H9 (cell line): Measurements from ENCODE around the gene PARVB. TPM values are rescaled to one million over a fixed set of nuclear protein-coding genes. Genes with fewer than 3 reads are reported as not detected.

ENCODE experiments used
- DNase-seq: peaks from one replicate; pipeline ENCODE4 v3.0.0-alpha.2; 2017
- H2AFZ ChIP-seq: one replicate; pipeline ENCODE4 v1.6.1; 2013; ENCODE audit warnings: mild to moderate bottlenecking, low read length, control low read depth, moderate library complexity
- H2AK5ac ChIP-seq: 2 replicates; pipeline ENCODE4 v1.6.1; 2013; ENCODE audit warnings: low read length, control low read depth, mixed read lengths; ENCODE audit not compliant: insufficient read length
- H2BK120ac ChIP-seq: one replicate; pipeline ENCODE4 v1.6.1; 2013; ENCODE audit warnings: low read depth, mild to moderate bottlenecking, low read length, control low read depth, inconsistent platforms; ENCODE audit not compliant: poor library complexity, severe bottlenecking
- H2BK12ac ChIP-seq: 2 replicates; pipeline ENCODE4 v1.6.1; 2013; ENCODE audit warnings: low read length, control low read depth, mixed read lengths, low read depth; ENCODE audit not compliant: insufficient read length
- H2BK15ac ChIP-seq: 2 replicates; pipeline ENCODE4 v1.6.1; 2013; ENCODE audit warnings: low read depth, low read length, control low read depth
- H2BK20ac ChIP-seq: one replicate; pipeline ENCODE4 v1.6.1; 2013; ENCODE audit warnings: low read depth, mild to moderate bottlenecking, low read length, control low read depth, inconsistent platforms; ENCODE audit not compliant: poor library complexity, severe bottlenecking
- H2BK5ac ChIP-seq: 2 replicates; pipeline ENCODE4 v1.6.1; 2013; ENCODE audit warnings: low read length, control low read depth, mixed read lengths; ENCODE audit not compliant: insufficient read length
- H3K14ac ChIP-seq: 2 replicates; pipeline ENCODE4 v1.6.1; 2013; ENCODE audit warnings: low read length, control low read depth; ENCODE audit not compliant: insufficient read depth
- H3K18ac ChIP-seq: 2 replicates; pipeline ENCODE4 v1.6.1; 2013; ENCODE audit warnings: low read depth, mild to moderate bottlenecking, mixed read lengths, low read length, control low read depth; ENCODE audit not compliant: insufficient read length
- H3K23ac ChIP-seq: 2 replicates; pipeline ENCODE4 v1.6.1; 2013; ENCODE audit warnings: low read length, control low read depth, mixed read lengths, low read depth; ENCODE audit not compliant: insufficient read length
- H3K23me2 ChIP-seq: 2 replicates; pipeline ENCODE4 v1.6.1; 2013; ENCODE audit warnings: low read depth, mild to moderate bottlenecking, mixed read lengths, low read length, control low read depth; ENCODE audit not compliant: insufficient read length, poor library complexity, severe bottlenecking
- H3K27ac ChIP-seq: 2 replicates; pipeline ENCODE4 v1.5.1; 2013; ENCODE audit warnings: low read length, control low read depth, mixed read lengths, low read depth; ENCODE audit not compliant: insufficient read length
- H3K27me3 ChIP-seq: 2 replicates; pipeline ENCODE4 v1.6.1; 2013; ENCODE audit warnings: low read length, control low read depth, inconsistent platforms; ENCODE audit not compliant: insufficient read depth
- H3K4ac ChIP-seq: 2 replicates; pipeline ENCODE4 v1.6.1; 2013; ENCODE audit warnings: low read depth, mild to moderate bottlenecking, control low read depth, inconsistent platforms, low read length, moderate library complexity
- H3K4me1 ChIP-seq: 2 replicates; pipeline ENCODE4 v1.6.1; 2013; ENCODE audit warnings: low read length, control low read depth, inconsistent platforms; ENCODE audit not compliant: insufficient read depth
- H3K4me2 ChIP-seq: 2 replicates; pipeline ENCODE4 v1.6.1; 2013; ENCODE audit warnings: low read length, control low read depth, mixed read lengths; ENCODE audit not compliant: insufficient read length, insufficient read depth
- H3K56ac ChIP-seq: 2 replicates; pipeline ENCODE4 v1.6.1; 2013; ENCODE audit warnings: low read depth, mild to moderate bottlenecking, mixed read lengths, low read length, control low read depth; ENCODE audit not compliant: insufficient read length
- H3K79me1 ChIP-seq: 2 replicates; pipeline ENCODE4 v1.6.1; 2013; ENCODE audit warnings: low read depth, mild to moderate bottlenecking, moderate library complexity, low read length, control low read depth, inconsistent platforms; ENCODE audit not compliant: insufficient read depth, poor library complexity, severe bottlenecking
- H3K79me2 ChIP-seq: 2 replicates; pipeline ENCODE4 v1.6.1; 2013; ENCODE audit warnings: low read length, control low read depth, inconsistent platforms; ENCODE audit not compliant: insufficient read depth
- H3K9ac ChIP-seq: 2 replicates; pipeline ENCODE4 v1.6.1; 2013; ENCODE audit warnings: low read length, control low read depth, mixed read lengths; ENCODE audit not compliant: insufficient read length; ENCODE audit errors: extremely low read depth
- H3K9me3 ChIP-seq: one replicate; pipeline ENCODE4 v1.6.1; 2013; ENCODE audit warnings: low read depth, low read length, inconsistent platforms; ENCODE audit not compliant: control insufficient read depth
- H3T11ph ChIP-seq: one replicate; pipeline ENCODE4 v1.6.1; 2013; ENCODE audit warnings: mild to moderate bottlenecking, low read length, control low read depth, inconsistent platforms
- H4K20me1 ChIP-seq: one replicate; pipeline ENCODE4 v1.6.1; 2013; ENCODE audit not compliant: control insufficient read depth, insufficient read length, insufficient read depth
- H4K5ac ChIP-seq: 2 replicates; pipeline ENCODE4 v1.6.1; 2013; ENCODE audit warnings: low read depth, mild to moderate bottlenecking, mixed read lengths, low read length, control low read depth; ENCODE audit not compliant: insufficient read length
- H4K8ac ChIP-seq: replicated peaks from 2 replicates; pipeline ENCODE4 v1.6.1; 2013; ENCODE audit warnings: low read length, control low read depth, mixed read lengths, low read depth; ENCODE audit not compliant: insufficient read length
- H4K91ac ChIP-seq: 2 replicates; pipeline ENCODE4 v1.6.1; 2013; ENCODE audit warnings: low read depth, mild to moderate bottlenecking, moderate library complexity, mixed read lengths, low read length, control low read depth; ENCODE audit not compliant: insufficient read length
- H3K27ac Mint-ChIP-seq, 3 experiments: 2 replicates in 2 of 3; 3 replicates in 1 of 3; pipeline ENCODE4 v1.8.0; 2020 to 2021; ENCODE audit warnings: mixed read lengths in 3 of 3, mild to moderate bottlenecking in 1 of 3, moderate library complexity in 1 of 3
- H3K27me3 Mint-ChIP-seq: 2 replicates; pipeline ENCODE4 v1.8.0; 2021; ENCODE audit warnings: low read depth, mild to moderate bottlenecking, moderate library complexity, mixed read lengths
- H3K36me3 Mint-ChIP-seq, 3 experiments: 2 replicates in 2 of 3; 3 replicates in 1 of 3; pipeline ENCODE4 v1.8.0; 2020 to 2021; ENCODE audit warnings: low read depth in 3 of 3, mixed read lengths in 3 of 3; ENCODE audit not compliant: insufficient read depth in 1 of 3
- H3K4me1 Mint-ChIP-seq, 2 experiments: 2 replicates each; pipeline ENCODE4 v1.8.0; 2020; ENCODE audit warnings: mixed read lengths in 2 of 2
- H3K4me3 Mint-ChIP-seq, 2 experiments: 2 replicates in 1 of 2; 3 replicates in 1 of 2; pipeline ENCODE4 v1.8.0; 2020 to 2021; ENCODE audit warnings: mild to moderate bottlenecking in 2 of 2, mixed read lengths in 2 of 2, moderate library complexity in 1 of 2
- H3K9me3 Mint-ChIP-seq, 2 experiments: 2 replicates in 1 of 2; 3 replicates in 1 of 2; pipeline ENCODE4 v1.8.0; 2020; ENCODE audit warnings: mild to moderate bottlenecking in 2 of 2, mixed read lengths in 2 of 2, moderate library complexity in 1 of 2
- WGBS: extraction: QIAGEN DNeasy Blood & Tissue Kit; methylation state at CpG from one replicate; pipeline ENCODE4 v1.1.7; 2013; ENCODE audit warnings: missing lambda C conversion rate, low lambda C conversion rate, mixed read lengths; ENCODE audit not compliant: insufficient read length; ENCODE audit errors: extremely low coverage; 5-methylcytosine and 5-hydroxymethylcytosine counted together
- total RNA-seq: library from RNA; stranded (reverse); gene quantifications from 2 replicates; pipeline ENCODE4 v1.2.1, GENCODE V29; 2021
- TF ChIP-seq, protein P1 (sequence below): fragments of 200-600 bp; sonication (generic); conservative IDR thresholded peaks from 3 replicates; pipeline ENCODE4 v1.8.0; 2021; ENCODE audit warnings: antibody characterized with exemption, mild to moderate bottlenecking

The PARVB gene
- total RNA-seq, 1 experiment from 2014 or later, result 15.6 TPM

DNA sequence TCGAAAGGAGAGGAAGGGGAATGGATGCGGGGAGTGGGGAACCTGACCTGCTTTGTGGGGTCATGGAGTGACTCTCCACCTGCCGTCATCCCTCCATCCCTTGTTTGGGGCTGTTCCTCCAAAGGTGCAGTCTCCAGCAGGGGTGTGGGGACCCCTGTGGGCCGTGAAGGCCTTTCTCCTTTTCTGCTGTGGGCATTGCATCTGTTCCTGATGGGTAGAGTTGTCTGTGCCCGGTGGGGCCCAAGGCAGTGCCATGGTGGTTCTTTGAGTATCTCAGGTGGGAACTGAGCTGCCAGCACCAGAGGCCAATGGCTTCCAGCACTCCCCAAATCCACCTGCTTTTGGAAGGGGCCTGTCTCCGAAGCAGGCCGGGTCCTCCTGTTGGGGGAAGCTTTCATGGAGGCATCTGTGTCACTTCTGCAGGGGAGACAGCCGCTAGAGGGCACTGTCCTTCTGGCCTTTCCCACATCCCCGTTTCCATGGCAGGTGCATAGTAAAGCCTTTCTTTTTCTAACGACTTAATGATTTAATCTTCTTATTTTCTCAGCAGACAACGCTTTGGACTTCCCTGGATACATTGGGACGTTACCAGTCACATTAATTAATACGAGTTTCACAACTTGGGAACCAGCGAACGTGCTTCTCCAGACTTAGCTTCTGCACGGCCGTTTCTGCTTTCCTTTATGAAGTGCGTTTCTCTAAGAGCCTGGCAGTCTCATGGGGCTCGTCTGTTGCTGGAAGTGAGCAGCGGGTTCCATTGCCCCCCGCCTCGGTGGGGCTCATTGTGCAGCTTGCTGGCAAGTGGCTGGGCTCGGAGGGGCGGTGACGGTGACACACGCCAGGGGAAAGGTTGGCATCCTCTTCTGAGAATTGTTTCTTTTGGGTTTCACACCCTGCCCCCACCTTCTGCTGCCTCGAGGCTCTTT lies 57.1 kb downstream of the PARVB start:
- Histone ChIP-seq H2BK12ac (no peak overlapping the region), H2AK5ac (no peak overlapping the region), H4K8ac (no peak overlapping the region), H3K23ac (no peak overlapping the region), H2BK20ac (no peak overlapping the region), H3K4ac (no peak overlapping the region), H3K79me2 (no peaks in the 10 kb centered on the region), H3K4me1 (no peaks in the 10 kb centered on the region; the same call in 1 of the 2 replicates), H3K27me3 (no peaks in the 10 kb centered on the region), H3K9me3 (no peaks in the 10 kb centered on the region), H4K5ac (no peak overlapping the region), H3K14ac (no peak overlapping the region), H4K20me1 (no peaks in the 10 kb centered on the region), H3K4me2 (no peak overlapping the region), H3K9ac (no peak overlapping the region), H3K18ac (no peak overlapping the region), H2BK120ac (no peak overlapping the region), H3T11ph (no peak overlapping the region), H2AFZ (no peak overlapping the region), H2BK15ac (no peak overlapping the region), H4K91ac (no peak overlapping the region), H3K23me2 (no peaks in the 10 kb centered on the region), H3K56ac (no peak overlapping the region), H3K27ac (no peak overlapping the region), H2BK5ac (no peak overlapping the region), H3K79me1 (no peaks in the 10 kb centered on the region)
- H3K27ac Mint-ChIP-seq, result no peak overlapping the region
- DNase-seq, result peak; percentile 81
- TF ChIP-seq, protein P1, sequence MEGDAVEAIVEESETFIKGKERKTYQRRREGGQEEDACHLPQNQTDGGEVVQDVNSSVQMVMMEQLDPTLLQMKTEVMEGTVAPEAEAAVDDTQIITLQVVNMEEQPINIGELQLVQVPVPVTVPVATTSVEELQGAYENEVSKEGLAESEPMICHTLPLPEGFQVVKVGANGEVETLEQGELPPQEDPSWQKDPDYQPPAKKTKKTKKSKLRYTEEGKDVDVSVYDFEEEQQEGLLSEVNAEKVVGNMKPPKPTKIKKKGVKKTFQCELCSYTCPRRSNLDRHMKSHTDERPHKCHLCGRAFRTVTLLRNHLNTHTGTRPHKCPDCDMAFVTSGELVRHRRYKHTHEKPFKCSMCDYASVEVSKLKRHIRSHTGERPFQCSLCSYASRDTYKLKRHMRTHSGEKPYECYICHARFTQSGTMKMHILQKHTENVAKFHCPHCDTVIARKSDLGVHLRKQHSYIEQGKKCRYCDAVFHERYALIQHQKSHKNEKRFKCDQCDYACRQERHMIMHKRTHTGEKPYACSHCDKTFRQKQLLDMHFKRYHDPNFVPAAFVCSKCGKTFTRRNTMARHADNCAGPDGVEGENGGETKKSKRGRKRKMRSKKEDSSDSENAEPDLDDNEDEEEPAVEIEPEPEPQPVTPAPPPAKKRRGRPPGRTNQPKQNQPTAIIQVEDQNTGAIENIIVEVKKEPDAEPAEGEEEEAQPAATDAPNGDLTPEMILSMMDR, result peak; percentile 95
- WGBS, result no CpG with 5 or more reads among the region's 27 CpGs
- peaks cover 18% of the 10 kb centered on the region in 2 experiments for H3K4me1 Mint-ChIP-seq
- no peaks in the 10 kb centered on the region; the same call in 1 of the 2 replicates for H3K27me3 Mint-ChIP-seq
- no peaks in the 10 kb centered on the region for H3K9me3 Mint-ChIP-seq
- H3K4me3 Mint-ChIP-seq, result no peak overlapping the region
- no peaks in the 10 kb centered on the region; a peak in 2 of 7 replicates for H3K36me3 Mint-ChIP-seq
